ENCODE results near the gene PLA2G2C.

The PLA2G2C gene

DNA sequence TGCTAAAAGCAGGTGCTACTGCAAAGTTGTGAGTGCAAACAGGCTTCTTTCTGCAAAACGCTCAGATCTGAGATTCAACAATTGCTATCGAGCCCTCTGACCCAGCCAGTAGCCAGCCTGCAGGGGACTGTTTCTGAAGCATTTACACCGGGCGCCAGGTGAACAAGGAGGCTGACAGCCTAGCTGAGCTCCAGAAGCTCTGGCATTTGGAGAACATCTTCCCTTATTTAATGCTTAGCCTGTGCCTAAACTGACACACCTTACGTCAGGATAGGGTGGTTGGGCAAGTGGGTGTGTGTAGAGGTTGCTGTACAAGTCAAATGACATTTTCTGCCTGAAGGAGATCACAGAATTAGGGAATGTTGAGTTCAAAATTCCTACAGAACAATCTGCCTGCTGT is 15.8 kb upstream of the PLA2G2C start:
- DNase-seq = no peak

DNA sequence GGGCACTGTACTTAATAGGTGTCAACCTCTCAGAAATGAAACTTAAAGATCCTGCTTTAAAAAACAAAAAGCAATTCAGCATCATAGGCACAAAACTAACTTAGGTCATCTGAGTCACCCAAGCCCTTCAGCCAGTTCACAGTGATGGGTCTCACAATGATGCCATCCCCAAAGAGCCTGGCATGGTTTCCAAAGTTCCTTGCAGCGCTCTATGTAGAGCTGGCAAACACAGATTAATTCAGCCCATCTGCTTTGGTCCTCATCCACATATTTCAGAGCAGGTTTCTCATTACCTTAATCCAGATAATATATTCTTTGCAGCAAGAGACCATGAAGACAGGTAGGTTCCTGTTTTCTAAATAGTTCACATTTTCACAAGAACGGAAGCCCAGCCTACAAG is 14.6 kb upstream of the PLA2G2C start:
- DNase-seq = no peak

DNA sequence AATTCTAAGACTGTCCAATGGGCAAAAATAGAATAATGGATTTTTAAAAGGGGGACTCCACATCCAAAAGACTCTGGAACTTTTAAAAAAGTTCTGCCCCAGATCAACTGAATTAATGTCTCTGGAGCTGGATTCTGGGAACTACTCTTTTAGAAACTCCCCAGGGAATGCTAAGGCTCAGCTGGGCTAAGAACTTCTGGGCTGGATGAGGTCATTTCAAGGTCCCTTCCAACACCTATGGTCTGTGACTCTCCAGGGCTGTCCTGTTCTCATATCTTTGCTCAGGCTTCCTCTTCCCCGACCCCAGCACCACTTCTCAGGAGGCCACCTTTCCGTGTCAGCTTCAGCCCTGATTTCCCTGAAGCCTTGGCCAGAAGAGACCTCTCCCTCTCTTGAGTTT is 13.5 kb upstream of the PLA2G2C start:
- no peak for DNase-seq

DNA sequence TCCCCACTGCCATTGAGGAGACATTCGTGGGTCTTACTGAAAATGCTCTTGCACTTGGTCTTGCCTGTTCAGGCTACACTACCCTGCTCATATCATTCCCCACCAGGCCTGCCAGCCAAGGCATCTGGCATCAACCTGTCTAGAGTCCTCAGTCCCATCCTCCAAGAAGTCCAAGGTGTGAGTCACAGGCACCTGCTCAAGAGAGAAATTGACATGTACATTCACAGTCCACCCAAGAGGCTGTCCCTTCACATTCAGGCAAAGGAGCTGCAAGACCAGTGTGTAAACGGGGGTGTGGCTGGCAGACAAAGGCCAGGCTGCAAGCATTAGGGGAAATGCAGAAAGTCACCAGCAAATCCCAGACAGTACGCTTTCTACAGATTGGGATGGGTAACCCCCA is 13.1 kb upstream of the PLA2G2C start:
- no peak for DNase-seq

GRCh38 chr1:20198918-20199317 is 12.6 kb upstream of the PLA2G2C start:
- no peak for DNase-seq

DNA sequence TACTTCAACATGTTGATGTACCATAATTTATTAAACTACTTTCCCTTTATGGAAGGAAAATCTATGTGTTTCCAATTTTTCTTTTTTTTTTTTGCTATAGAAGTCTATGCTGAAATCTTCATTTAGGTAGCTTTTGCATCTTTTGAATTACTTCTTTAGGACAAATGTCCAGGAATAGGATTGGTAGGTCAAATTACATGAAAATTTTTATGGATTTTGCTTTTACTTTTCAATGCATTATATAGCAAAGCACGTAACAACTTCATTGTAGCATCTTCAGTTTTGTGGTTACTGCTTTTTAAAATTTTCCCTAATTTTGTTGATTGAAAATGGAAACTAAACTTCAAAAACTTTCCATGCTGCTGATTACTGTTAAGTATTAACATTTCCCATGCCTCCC is 12.0 kb upstream of the PLA2G2C start:
- DNase-seq = no peak

DNA sequence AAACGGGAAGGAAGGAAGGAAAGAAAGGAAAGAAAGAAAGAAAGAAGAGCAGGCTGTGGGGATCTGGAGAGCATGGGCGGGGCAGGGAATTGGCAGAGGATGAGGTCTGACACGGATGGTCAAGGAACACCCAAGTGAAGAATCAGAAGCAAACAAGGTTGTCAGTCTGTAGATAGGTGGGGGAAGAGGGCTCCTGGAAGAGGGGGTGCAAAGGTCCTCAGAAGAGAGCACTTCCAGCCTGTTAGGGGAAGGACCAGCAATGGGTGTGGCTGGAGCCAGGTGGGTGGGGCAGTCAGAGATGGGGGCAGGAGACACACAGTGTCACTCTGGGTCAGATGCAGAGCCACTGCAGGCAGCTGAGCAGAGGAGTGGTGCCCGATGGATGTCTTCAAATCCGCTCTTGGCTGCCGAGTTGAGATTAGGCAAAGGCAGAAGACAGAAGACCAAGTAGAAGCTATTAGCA is 11.0 kb upstream of the PLA2G2C start:
- DNase-seq = no peak

- no peak for DNase-seq
Observed at GRCh38 chr1:20195462-20195780, 9.1 kb upstream of the PLA2G2C start.

DNA sequence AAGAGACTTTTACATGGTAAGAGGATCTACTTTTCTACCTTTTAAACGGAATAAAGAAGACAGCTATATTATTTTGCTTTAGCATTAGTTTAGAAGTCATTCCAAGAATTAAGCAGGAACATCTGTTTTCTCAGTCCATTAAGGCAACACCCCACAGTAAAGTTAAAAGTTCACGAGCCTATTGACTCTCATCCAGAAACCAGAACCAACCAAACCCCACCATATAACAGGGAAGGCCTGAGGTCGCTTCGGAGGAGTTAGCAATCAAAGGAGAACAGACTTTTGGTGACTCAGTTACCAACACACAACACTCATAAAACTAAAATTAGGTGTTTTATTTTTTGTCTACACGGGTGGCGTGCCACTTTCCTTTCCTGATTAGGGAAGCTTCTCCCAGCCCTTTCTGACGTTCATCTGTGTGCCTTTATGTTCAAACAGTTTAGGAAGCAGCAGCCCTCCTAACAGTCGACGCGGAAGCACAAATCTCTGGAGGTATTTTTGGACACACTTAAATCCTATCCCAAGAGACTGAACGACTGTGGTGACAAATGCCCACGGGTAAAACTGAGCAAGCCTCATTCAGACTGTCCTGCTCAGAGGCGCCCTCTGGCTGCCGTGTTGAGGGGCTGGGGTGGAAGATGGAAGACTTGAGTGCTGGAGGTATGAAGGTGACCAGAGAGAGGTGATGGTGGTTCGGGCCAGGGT is 8.6 kb upstream of the PLA2G2C start:
- peak; percentile 18 for DNase-seq

- no peak for DNase-seq
Observed at GRCh38 chr1:20194224-20194623, 7.9 kb upstream of the PLA2G2C start.

DNA sequence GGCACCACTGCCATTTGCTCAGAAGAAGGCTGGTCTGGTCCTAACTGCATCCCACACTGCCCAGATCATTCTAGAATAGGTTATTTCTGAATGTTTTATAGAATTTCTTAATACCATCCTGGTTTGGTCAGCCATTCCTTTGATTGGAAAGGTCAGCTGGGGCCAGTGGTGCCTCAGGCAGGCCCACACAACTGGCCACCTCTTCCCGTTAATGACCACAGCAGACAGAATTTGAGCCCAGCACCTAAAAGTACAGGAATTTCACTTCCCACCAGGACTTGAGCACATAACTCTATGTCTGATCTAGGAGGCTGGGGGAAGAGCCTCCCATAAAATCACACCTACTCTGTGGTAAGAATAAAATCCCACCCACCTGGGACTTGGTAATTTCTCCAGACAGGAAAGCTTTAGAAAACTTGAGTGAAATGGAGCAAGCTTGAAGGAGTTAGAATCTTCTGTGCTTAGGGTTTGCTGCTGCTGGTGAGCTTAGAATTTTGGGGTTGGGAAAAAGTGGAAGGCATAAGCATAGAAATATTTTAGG is 6.6 kb upstream of the PLA2G2C start:
- no peak for DNase-seq

DNA sequence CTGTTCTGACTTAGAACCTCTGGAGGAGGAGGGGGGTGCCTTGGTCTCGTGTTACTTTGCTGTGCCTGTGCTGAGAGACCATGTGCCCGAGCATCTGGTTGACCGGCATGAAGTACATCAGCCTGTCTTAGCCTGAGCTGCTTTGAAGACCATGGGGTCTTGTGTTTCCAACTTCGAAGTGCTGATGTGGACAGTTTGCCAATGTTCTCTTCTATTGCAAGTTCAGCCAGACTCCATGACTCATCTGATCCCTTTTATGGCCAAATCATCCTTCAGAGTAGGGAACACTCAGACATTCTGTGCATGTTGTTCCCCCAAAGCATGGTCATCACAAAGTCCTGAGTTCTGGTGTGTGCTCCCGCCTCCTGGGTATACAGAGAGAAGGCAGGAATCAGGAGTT is 6.0 kb upstream of the PLA2G2C start:
- DNase-seq = no peak

GRCh38 chr1:20191266-20191825 is 5.0 kb upstream of the PLA2G2C start:
- DNase-seq = no peak

DNA sequence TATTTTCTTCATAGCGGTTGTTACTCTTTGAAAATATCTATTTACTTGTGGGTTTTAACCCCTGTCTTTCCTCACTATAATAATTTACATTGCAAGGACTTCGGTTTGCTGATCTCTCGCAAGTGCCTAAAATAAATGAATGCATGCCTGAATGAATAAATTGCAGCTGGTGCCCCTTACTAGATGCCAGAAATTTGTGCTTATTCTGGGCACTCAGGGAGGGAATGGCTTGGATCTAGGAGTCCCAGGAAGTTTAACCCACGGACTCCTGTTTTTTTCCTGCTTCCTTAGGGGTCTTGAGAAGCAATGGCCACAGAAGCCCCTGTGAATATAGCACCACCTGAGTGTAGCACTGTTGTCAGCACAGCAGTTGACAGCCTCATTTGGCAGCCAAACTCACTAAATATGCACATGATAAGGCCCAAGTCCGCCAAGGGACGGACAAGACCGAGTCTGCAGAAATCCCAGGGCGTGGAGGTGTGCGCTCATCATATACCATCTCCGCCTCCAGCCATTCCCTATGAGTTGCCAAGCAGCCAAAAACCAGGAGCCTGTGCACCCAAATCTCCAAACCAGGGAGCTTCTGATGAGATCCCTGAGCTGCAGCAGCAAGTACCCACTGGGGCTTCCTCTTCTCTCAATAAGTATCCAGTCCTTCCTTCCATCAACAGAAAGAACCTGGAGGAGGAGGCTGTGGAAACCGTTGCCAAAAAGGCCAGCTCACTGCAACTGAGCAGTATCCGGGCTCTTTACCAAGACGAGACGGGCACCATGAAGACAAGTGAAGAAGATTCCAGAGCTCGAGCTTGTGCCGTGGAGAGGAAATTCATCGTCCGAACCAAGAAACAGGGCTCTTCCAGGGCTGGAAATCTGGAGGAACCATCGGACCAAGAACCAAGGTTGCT is 4.2 kb upstream of the PLA2G2C start:
- no peak for DNase-seq

DNA sequence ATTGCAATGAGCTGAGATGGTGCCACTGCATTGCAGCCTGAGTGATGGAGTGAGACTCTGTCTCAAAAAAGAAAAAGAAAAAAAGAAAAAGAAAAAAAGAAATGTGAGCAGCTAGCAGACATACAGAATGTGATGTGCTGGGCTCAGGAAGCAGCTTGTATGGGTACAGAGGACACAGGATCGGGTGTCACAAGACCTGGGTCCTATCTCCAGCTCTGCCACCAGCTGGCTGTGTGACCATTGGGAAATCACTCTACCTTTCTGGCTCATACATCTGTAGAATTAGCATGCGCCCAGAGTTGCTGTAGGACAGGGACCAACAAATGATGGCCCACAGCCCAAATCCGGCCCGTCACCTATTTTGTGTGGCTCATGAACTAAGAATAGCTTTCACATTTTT is 3.3 kb upstream of the PLA2G2C start:
- no peak for DNase-seq

GRCh38 chr1:20188455-20188817 is 2.1 kb upstream of the PLA2G2C start:
- DNase-seq = no peak

- DNase-seq = no peak
Observed at GRCh38 chr1:20187813-20188454, 1.6 kb upstream of the PLA2G2C start.

DNA sequence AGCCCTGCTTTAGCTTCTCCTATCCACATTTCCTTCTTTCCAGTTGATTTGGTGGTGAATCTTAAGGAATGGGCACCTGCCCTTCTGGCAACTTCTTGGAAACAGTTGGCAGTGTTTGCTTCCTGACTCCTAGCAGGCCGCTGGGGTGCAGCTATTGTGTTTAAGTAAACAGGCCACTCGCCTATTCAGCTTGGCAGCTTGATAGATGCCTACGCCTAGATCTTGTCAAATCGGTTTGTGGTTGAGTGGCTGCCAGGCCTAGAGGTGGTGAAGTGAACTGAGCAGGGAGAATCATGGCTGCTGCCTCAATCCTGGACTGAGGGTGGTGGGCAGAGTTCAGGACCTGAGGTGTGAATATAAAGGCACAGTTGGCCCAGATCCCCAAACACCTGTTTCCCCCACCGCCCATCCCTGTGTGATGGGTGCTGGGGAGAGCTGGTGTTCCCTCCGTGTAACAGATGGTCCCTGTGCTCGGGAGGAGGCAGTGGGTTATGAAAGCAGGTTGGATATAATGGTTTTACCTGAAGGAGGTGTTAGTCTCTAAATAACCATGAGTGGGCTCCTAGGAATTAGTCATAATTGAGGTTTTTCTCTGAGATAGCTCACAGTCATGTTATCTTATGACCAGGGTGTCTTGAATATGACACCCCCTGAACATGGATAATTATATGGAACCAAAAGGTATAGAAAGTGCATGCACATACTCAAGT is 940 bp upstream of the PLA2G2C start:
- no peak for DNase-seq

DNA sequence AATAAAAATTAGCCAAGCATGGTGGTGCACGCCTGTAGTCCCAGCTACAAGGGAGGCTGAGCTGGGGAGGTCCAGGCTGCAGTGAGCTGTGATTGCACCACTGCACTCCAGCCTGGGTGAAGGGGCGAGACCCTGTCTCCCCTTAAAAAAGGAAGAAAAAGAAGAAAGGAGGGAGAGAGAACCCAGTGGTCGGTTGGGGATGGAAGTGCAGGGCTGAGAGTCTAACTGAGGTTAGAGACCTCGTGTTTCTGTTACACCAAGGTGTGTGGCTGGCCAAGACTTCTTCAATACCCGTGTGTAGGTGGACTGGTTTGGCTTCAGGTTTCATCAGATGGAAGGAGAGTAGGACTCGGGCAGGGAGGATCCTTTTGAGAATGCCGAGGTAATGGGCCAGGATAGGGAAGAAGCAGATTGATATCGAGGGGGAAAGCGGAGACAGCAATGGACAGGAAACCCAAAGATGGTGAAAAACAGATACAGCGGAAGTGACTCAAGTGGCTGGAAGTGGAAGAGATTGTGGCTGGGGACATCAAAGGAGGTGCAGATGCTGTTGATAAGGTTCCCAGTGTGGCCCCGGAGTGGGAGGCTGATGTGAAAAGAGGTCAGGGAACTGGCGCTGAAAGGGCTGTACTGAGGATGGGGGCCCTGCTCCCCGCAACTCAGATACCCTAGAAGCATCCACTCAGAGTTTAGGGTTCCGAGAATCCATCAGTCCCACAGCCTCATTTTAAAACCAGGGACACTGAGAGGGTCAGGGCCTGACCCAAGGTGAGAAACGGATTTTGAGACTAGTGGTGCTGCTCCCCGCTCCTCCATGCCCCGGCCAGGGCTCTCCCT is 1.1 kb downstream of the PLA2G2C start:
- DNase-seq = no peak

GRCh38 chr1:20184481-20184900 is 1.8 kb downstream of the PLA2G2C start:
- DNase-seq = no peak

DNA sequence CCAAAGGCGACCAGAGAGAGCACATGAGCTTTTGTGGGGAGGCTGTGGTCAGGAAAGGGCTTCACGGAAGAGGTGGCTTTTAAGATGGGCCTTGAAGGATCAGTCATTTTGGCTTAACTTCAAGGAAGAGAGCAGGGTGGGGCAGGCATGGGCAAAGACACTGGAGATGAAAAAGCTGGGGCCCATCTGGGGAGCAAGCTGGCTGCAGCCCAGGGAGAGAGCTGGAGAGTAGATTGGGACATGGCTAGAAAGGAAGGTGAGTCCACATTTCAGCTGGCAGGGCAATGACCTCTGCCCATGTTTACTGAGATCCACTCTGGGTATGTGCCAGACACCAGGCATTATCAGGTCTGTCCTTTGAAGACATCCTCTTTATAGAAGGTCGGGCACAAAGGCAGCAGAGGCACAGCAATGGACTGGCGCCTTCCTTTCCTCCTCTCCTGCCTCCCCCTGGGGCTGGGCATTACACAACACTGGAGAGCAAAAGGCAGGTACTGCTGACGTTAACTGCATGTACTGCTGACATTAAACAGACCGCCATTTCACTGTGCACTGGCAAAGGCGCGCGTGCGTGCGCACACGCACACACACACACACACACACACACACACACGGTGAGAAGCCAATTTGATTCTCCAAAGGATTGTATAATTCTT is 2.6 kb downstream of the PLA2G2C start:
- no peak for DNase-seq

Data from NCI-H2107 (cell line).